Measurements from ENCODE around the gene CAPZA1. TPM values are rescaled to one million over a fixed set of nuclear protein-coding genes. Genes with fewer than 3 reads are reported as not detected.

Gene CAPZA1
- 111 TPM for polyA plus RNA-seq (2012; ENCODE audit: insufficient read depth, insufficient read length, low read depth)

DNA sequence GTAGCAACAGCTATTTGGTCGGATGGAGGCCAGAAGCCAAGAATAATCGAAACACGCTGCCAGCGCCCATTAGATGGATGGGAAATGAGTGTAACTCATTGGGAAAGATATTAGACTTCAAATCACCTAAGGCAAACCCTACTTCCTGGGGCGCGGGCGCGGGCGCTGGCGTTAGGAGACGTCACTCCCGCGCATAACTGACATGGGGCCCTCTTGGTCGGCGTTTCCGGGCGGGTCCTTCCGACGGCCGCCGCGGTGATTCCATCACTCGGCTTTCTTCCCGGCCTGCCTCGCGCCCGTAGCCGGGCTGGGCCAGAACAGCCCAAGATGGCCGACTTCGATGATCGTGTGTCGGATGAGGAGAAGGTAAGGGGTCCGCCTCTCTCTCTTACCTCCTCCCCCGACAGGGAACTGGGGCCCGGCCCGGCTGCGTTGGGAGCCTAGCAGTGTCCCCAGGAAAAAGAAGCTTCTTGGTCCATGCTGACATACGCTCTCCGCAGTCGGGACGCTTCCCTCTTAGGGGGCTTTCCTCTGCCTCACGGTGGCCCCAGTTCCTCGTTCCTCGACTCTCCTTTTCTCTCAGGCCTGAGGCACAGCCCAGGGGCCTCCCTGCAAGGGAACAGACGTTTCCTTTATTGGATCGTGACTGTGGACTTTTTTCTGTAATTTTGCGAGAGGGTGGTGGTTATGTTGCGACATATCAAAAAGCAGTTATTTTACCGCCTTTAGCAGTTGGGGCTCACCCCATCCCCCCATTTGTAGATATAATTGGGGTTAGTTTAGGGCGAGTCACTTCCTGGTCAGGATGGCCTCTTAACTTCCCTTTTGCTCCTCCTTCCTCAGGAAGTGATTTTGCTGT lies at the start of gene CAPZA1:
CAPZA1 (plus strand) TSS at position 315 of the 859 bp plus-strand sequence; CDS start at position 328, 13 bp downstream.
- H3K4me3 ChIP-seq (ENCODE audit: low read depth, low read length) = peak within 1 kb of the TSS; percentile 88
- TF ChIP-seq CTCF (IDR thresholded peaks at IDR 0.05; ENCODE audit: low read depth, low read length) = no peak
- H3K36me3 ChIP-seq = 0 out of 2 replicates have a peak, but pooled peaks cover 5% of the 10 kb centered on the region
- H3K9me3 ChIP-seq = no peaks in the 10 kb centered on the region
- peak; percentile 93 for DNase-seq
- no peaks in the 10 kb centered on the region for H3K27me3 ChIP-seq
- H3K4me1 ChIP-seq = no peaks in the 10 kb centered on the region

DNA sequence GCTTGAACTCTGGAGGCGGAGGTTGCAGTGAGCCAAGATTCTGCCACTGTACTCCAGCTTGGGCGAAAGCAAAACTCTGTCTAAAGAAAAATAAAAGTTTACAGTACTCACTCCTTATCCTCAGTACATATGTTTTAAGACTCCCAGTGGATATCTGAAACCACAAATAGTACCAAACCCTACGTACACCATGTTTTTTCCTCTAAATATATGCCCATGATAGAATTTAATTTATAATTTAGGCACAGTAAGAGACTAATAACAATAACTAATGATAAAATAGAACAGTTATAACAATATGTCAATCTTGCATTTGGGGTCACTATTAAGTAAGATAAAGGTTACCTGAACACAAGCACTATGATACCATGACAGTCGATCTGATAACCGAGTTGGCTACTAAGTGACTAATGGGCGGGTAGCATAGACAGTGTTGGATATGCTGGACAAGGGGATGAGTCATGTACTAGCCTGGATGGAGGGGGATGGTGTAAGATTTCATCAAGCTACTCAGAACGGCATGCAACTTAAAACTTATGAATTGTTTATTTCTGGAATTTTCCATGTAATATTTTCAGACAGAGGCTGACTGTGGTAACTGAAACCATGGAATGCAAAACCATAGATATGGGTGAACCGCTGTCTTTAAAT lies 44.4 kb upstream of the CAPZA1 start:
- DNase-seq = peak; percentile 42
- no peak for TF ChIP-seq CTCF (IDR thresholded peaks at IDR 0.05; ENCODE audit: low read depth, low read length)
- peaks cover 53% of the 10 kb centered on the region for H3K36me3 ChIP-seq

GRCh38 chr1:112576240-112576639 lies 43.4 kb upstream of the CAPZA1 start:
- TF ChIP-seq CTCF (IDR thresholded peaks at IDR 0.05; ENCODE audit: low read depth, low read length) = no peak
- Histone ChIP-seq H3K4me1 (peaks cover 3% of the 10 kb centered on the region; the same call in 1 of the 2 replicates), H3K36me3 (peaks cover 48% of the 10 kb centered on the region), H3K27me3 (no peaks in the 10 kb centered on the region), H3K4me3 (ENCODE audit: low read depth, low read length) (no peak overlapping the region), H3K9me3 (no peaks in the 10 kb centered on the region)
- no peak for DNase-seq

More for the DNA sequence above, 44.4 kb upstream of the CAPZA1 start:
- H3K27me3 ChIP-seq = no peaks in the 10 kb centered on the region
- peaks cover 3% of the 10 kb centered on the region; the same call in 1 of the 2 replicates for H3K4me1 ChIP-seq
- no peaks in the 10 kb centered on the region for H3K9me3 ChIP-seq
- no peak overlapping the region for H3K4me3 ChIP-seq (ENCODE audit: low read depth, low read length)

GRCh38 chr1:112579801-112580510 lies 39.7 kb upstream of the CAPZA1 start:
- Histone ChIP-seq H3K36me3 (peaks cover 30% of the 10 kb centered on the region), H3K4me3 (ENCODE audit: low read depth, low read length) (no peak overlapping the region), H3K27me3 (no peaks in the 10 kb centered on the region), H3K4me1 (peaks cover 3% of the 10 kb centered on the region; the same call in 1 of the 2 replicates), H3K9me3 (no peaks in the 10 kb centered on the region)
- no peak for TF ChIP-seq CTCF (IDR thresholded peaks at IDR 0.05; ENCODE audit: low read depth, low read length)
- DNase-seq = no peak

GRCh38 chr1:112581586-112582192 lies 37.9 kb upstream of the CAPZA1 start:
- H3K36me3 ChIP-seq = peaks cover 18% of the 10 kb centered on the region
- H3K4me1 ChIP-seq = peaks cover under 1% of the 10 kb centered on the region; the same call in 1 of the 2 replicates
- no peaks in the 10 kb centered on the region for H3K9me3 ChIP-seq
- no peaks in the 10 kb centered on the region for H3K27me3 ChIP-seq
- no peak overlapping the region for H3K4me3 ChIP-seq (ENCODE audit: low read depth, low read length)
- DNase-seq = no peak
- no peak for TF ChIP-seq CTCF (IDR thresholded peaks at IDR 0.05; ENCODE audit: low read depth, low read length)
